ENCODE measurements around the gene OR7G1.
"Not testable (repeated sequence)": the region's sequence is repeated elsewhere in the genome, so short reads cannot be mapped to it uniquely, and the experiment has no call there.

The OR7G1 gene

DNA sequence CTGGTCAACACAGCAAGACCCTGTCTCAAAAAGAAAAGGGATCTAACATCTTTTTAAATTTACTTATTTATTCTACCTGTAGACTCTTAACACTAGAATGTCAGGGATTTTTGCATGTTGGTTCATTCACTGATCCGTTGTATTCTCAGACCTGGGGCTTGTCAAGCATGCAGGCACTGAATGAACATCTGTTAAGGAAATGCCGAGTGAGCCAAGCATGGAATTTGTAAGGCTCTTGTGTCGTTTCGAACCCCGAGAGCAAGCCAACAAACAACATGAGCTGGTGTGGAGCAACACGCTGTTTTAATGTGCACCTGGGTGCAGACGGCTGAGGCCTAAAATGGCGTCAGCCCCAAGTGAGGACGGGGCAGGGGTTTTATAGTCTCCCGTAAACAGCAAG lies 38.7 kb downstream of the OR7G1 start:
- H3K4me3 ChIP-seq (ENCODE audit: low read length): no peak overlapping the region
- no peaks in the 10 kb centered on the region for H3K9me3 ChIP-seq (ENCODE audit: insufficient read depth, low read depth, low read length)
- WGBS: 90% methylated on average over 10 of the region's 10 CpGs
- H3K27me3 ChIP-seq (ENCODE audit: insufficient read depth, low read length): no peaks in the 10 kb centered on the region
- H3K9ac ChIP-seq (ENCODE audit: low read depth, low read length): no peak overlapping the region
- H3K36me3 ChIP-seq (ENCODE audit: insufficient read depth, low read length): no peaks in the 10 kb centered on the region
- H3K27ac ChIP-seq (ENCODE audit: low read depth, low read length): no peak overlapping the region
- H3K4me1 ChIP-seq (ENCODE audit: insufficient read depth, low read length): peaks cover 18% of the 10 kb centered on the region

DNA sequence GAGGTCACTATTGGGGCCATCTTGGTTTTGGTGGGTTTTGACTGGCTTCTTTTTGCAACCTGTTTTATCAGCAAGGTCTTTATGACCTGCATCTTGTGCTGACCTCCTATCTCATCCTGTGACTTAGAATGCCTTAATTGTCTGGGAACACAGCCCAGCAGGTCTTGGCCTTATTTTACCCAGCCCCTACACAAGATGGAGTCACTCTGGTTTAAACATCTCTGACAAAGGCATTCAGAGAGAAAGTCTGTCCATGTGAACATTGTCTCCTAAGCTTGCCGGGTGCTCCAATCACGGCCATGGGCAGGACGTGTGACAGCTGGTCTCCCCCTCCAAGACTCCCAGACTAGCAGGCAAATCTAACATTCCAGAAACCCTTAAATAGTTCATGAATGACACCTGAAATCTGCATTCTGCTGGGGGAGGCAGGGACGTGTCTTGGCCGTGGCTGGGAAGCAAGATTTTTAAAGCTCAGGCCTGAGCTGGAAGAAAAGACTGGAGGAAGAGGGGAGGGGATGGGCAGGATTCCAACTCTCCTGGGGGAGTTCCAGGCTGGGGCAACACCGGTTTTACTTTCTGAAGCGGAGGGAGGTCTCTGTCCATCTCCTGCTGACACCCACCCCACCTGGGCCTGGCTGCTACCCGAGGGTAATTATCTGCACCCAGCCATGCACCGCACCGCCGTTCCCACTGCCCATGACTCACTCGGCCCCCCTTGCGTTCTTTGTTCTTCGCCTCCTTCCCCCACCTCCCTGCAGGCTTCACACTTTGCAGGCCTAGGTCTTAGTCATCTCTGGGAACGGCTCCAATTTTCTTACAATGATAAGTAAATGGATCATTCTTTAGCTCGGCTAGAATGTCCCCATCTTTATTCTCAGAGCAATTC lies 40.3 kb downstream of the OR7G1 start:
- WGBS: 25% methylated on average over 16 of the region's 16 CpGs

DNA sequence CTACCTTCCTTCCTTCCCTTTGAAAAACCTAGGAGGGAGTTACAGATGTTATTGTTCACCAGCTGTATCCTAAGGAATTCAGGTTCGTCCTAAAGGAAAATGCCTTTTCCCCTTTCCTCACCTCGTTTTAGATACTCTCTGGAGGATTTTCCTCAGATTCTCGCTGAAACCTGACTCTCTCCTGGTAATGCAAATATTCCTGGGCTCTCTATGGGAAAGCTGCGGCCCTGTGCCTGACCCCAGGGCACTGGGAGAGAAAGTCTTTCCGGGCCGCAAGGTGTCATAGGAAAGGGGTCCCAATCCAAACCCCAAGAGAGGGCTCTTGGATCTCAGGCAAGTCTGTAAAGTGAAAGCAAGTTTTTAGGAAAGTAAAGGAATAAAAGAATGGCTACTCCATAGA lies 41.8 kb downstream of the OR7G1 start:
- Histone ChIP-seq H3K9me3 (ENCODE audit: insufficient read depth, low read depth, low read length) (no peaks in the 10 kb centered on the region), H3K4me3 (ENCODE audit: low read length) (no peak overlapping the region), H3K4me1 (ENCODE audit: insufficient read depth, low read length) (peaks cover 18% of the 10 kb centered on the region), H3K27me3 (ENCODE audit: insufficient read depth, low read length) (no peaks in the 10 kb centered on the region), H3K36me3 (ENCODE audit: insufficient read depth, low read length) (no peaks in the 10 kb centered on the region), H3K9ac (ENCODE audit: low read depth, low read length) (no peak overlapping the region), H3K27ac (ENCODE audit: low read depth, low read length) (peak overlapping the region; percentile 86)
- 34% methylated on average over 6 of the region's 6 CpGs for WGBS

More for the DNA sequence above, 40.3 kb downstream of the OR7G1 start:
- Histone ChIP-seq H3K9ac (ENCODE audit: low read depth, low read length) (peak overlapping the region; percentile 65; the same call in 1 of the 2 replicates), H3K4me3 (ENCODE audit: low read length) (no peak overlapping the region), H3K27ac (ENCODE audit: low read depth, low read length) (peak overlapping the region; percentile 84), H3K27me3 (ENCODE audit: insufficient read depth, low read length) (no peaks in the 10 kb centered on the region), H3K4me1 (ENCODE audit: insufficient read depth, low read length) (peaks cover 18% of the 10 kb centered on the region), H3K36me3 (ENCODE audit: insufficient read depth, low read length) (no peaks in the 10 kb centered on the region), H3K9me3 (ENCODE audit: insufficient read depth, low read depth, low read length) (no peaks in the 10 kb centered on the region)

DNA sequence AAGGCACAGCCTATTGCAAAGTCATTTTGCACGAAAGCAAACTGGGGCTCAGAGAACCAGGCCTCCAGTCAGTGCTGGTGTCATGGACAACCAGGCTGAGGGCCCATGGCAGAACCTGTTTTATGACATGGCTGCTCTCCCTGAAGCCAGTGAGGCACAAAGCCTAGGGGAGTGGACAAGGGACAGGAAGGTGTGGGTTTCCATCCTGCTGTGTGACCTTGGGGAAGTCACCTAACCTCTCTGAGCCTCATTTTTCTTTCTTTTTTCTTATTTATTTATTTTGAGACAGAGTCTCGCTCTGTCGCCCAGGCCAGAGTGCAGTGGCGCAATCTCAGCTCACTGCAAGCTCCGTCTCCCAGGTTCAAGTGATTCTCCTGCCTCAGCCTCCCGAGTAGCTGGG lies 43.8 kb downstream of the OR7G1 start:
- WGBS: 95% methylated on average over 6 of the region's 6 CpGs
- not testable (repeated sequence) for H3K4me3 ChIP-seq (ENCODE audit: low read length); H3K9me3 ChIP-seq (ENCODE audit: insufficient read depth, low read depth, low read length)

DNA sequence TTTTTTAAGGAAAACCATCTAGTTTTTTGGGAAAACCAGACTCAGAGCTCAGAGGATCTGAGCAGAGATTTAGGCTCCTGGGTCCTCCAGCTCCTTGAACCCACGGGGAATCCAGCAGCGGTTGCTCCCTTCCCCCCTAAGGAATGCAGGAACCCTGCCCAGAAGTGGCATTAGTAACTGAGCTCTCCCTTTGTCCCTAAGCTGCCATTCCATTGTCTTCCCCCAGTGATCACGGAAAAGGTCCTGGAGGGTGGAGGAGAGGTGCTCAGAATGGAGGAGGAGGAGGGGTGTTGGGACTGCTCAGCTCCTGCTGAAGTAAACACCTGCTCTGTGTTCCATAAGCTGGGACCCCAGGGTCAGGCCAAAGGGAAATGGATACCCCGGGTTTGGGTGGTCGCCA lies 45.5 kb downstream of the OR7G1 start:
- Histone ChIP-seq H3K4me3 (ENCODE audit: low read length) (no peak overlapping the region), H3K27ac (ENCODE audit: low read depth, low read length) (peak overlapping the region; percentile 60; the same call in 1 of the 2 replicates), H3K9ac (ENCODE audit: low read depth, low read length) (no peak overlapping the region), H3K9me3 (ENCODE audit: insufficient read depth, low read depth, low read length) (no peaks in the 10 kb centered on the region), H3K27me3 (ENCODE audit: insufficient read depth, low read length) (no peaks in the 10 kb centered on the region), H3K36me3 (ENCODE audit: insufficient read depth, low read length) (no peaks in the 10 kb centered on the region), H3K4me1 (ENCODE audit: insufficient read depth, low read length) (peaks cover 9% of the 10 kb centered on the region)
- whole genome bisulfite sequencing: 28% methylated on average over 5 of the region's 5 CpGs

More for the DNA sequence above, 43.8 kb downstream of the OR7G1 start:
- not testable (repeated sequence) for H3K36me3 ChIP-seq (ENCODE audit: insufficient read depth, low read length); H3K27ac ChIP-seq (ENCODE audit: low read depth, low read length); H3K9ac ChIP-seq (ENCODE audit: low read depth, low read length); H3K27me3 ChIP-seq (ENCODE audit: insufficient read depth, low read length)
- H3K4me1 ChIP-seq (ENCODE audit: insufficient read depth, low read length): peaks cover 18% of the 10 kb centered on the region

DNA sequence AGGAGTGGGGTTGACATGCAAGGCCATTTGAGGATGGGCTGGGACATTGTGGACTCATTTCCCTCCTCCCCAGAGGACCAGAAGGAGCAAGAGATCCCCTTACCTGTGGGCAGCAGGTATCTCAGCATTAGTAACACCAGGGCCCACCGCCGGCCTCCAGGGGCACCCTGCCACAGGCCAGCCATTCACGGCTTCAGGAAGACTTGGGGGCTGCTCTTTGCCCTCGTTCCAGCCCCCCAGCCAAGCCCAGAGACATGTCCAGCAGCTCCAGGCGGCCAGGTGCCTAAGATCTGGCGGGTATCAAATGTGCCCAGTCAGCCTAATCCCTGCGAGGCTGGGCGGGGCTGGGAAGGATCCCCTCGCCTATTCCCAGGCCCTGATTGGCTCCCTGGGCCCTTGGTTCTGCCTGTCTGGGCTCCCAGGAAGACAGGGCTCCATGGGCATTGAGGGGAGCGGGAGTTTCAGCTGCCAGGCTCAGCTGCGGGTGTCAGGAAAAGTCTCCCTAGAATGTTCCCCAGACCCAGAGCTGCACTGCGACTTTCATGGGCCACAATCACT lies 50.0 kb downstream of the OR7G1 start:
- Histone ChIP-seq H3K4me3 (ENCODE audit: low read length) (no peak overlapping the region), H3K4me1 (ENCODE audit: insufficient read depth, low read length) (no peaks in the 10 kb centered on the region), H3K27ac (ENCODE audit: low read depth, low read length) (no peak overlapping the region), H3K36me3 (ENCODE audit: insufficient read depth, low read length) (no peaks in the 10 kb centered on the region), H3K9ac (ENCODE audit: low read depth, low read length) (no peak overlapping the region), H3K27me3 (ENCODE audit: insufficient read depth, low read length) (no peaks in the 10 kb centered on the region), H3K9me3 (ENCODE audit: insufficient read depth, low read depth, low read length) (no peaks in the 10 kb centered on the region)
- WGBS: 85% methylated on average over 12 of the region's 12 CpGs

All from HUES64 (cell line).